ENCODE measurements around the gene SERPINB13. TPM values are rescaled to one million over a fixed set of nuclear protein-coding genes. Genes with fewer than 3 reads are reported as not detected.

Gene SERPINB13
- total and polyA plus RNA-seq, 8 donors, result 0.55 to 51.6 TPM; not detected in 6

DNA sequence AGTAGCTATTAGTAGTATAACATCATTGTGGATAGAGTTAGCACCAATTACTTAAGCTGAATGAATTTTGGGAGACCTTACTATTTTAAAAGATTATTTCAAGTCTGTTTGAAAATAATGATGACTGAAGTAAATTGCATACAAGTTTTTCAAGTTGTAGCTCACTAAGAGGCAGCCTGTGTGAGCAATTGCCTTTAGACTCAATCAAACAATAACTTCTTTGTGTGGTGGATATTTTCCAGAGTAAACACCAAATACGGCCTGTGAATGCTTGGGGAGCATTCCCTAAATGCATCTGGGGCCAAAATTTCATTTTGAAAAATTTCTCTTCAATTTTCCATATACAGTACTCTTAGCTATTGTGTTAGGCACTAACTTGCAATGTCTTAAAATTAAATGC is 37.1 kb upstream of the SERPINB13 start:
- intact Hi-C loops (cut with DNase I; ENCODE audit: low total_unique reads), result no loop called here
- Histone ChIP-seq H3K9me3 (no peaks in the 10 kb centered on the region), H3K27ac (no peak overlapping the region), H3K36me3 (no peaks in the 10 kb centered on the region), H3K27me3 (no peaks in the 10 kb centered on the region), H3K4me1 (peaks cover 0 to 9% (median 4%) of the 10 kb centered on the region in 4 donors), H3K4me3 (no peak overlapping the region)
- TF ChIP-seq EP300 (IDR thresholded peaks at IDR 0.05), result no peak
- WGBS, 5 donors, result 9 to 22% (median 17%) methylated on average over 1 of the region's 1 CpG
- DNase-seq, result no peak

DNA sequence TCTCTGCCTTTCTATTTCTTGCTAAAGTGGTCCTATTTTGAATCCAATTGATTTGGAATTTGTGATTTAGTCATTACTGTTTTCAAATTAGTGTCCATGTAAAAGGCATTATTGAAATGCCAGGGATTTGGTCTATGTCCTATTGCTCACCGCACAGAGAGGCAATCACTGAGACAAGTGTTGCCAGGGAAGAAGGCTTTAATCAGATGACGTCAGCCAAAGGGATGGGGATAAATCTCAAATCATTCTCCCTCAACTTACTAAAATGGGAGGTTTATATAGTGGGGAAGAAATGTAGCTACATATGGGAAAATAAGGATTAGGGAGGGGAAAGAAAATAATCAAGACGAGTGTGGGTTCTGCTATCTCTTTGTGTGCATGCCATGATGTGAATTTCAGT is 35.4 kb upstream of the SERPINB13 start:
- WGBS, 5 donors, result 60 to 85% (median 80%) methylated on average over 3 of the region's 3 CpGs
- no peak for TF ChIP-seq POLR2A (IDR thresholded peaks at IDR 0.05)
- TF ChIP-seq EP300 (IDR thresholded peaks at IDR 0.05), result no peak
- no peak for TF ChIP-seq POLR2AphosphoS5 (IDR thresholded peaks at IDR 0.05)
- TF ChIP-seq, protein P1, sequence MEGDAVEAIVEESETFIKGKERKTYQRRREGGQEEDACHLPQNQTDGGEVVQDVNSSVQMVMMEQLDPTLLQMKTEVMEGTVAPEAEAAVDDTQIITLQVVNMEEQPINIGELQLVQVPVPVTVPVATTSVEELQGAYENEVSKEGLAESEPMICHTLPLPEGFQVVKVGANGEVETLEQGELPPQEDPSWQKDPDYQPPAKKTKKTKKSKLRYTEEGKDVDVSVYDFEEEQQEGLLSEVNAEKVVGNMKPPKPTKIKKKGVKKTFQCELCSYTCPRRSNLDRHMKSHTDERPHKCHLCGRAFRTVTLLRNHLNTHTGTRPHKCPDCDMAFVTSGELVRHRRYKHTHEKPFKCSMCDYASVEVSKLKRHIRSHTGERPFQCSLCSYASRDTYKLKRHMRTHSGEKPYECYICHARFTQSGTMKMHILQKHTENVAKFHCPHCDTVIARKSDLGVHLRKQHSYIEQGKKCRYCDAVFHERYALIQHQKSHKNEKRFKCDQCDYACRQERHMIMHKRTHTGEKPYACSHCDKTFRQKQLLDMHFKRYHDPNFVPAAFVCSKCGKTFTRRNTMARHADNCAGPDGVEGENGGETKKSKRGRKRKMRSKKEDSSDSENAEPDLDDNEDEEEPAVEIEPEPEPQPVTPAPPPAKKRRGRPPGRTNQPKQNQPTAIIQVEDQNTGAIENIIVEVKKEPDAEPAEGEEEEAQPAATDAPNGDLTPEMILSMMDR (IDR thresholded peaks at IDR 0.05), result no peak
- Histone ChIP-seq H3K4me1 (peaks cover 0 to 9% (median 4%) of the 10 kb centered on the region in 4 donors), H3K4me3 (no peak overlapping the region), H3K27me3 (no peaks in the 10 kb centered on the region), H3K36me3 (no peaks in the 10 kb centered on the region), H3K9me3 (no peaks in the 10 kb centered on the region), H3K27ac (no peak overlapping the region)
- intact Hi-C loops (cut with DNase I; ENCODE audit: low total_unique reads), result no loop called here
- no peak for DNase-seq

DNA sequence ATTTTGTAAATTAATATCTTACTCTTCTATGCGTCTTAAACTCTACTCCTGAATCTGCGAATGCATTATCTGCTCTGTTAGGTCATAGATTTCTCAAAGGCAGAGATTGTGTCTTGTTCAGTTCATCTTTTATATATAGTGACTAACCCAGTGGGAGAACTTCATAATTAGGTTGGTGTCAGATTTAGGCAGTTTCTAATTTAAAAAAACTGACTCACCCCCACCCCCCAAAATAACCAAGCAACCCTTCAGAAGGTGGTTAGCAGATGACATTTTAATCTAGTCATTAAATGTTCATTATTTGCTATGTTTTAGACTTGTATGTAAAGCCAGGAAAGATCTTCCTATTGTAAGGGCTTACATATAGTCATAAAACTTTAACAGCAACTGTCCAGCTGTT is 34.6 kb upstream of the SERPINB13 start:
- intact Hi-C loops (cut with DNase I; ENCODE audit: low total_unique reads), result no loop called here
- no peaks in the 10 kb centered on the region for H3K36me3 ChIP-seq
- TF ChIP-seq POLR2AphosphoS5 (IDR thresholded peaks at IDR 0.05) (no peak), EP300 (IDR thresholded peaks at IDR 0.05) (no peak), POLR2A (IDR thresholded peaks at IDR 0.05) (no peak)
- TF ChIP-seq, protein P1 (IDR thresholded peaks at IDR 0.05), result no peak
- peaks cover 0 to 9% (median 4%) of the 10 kb centered on the region in 4 donors for H3K4me1 ChIP-seq
- no peaks in the 10 kb centered on the region for H3K9me3 ChIP-seq
- 91 to 97% (median 93%) methylated on average over 2 of the region's 2 CpGs for WGBS, 5 donors
- no peak for DNase-seq
- H3K4me3 ChIP-seq, result no peak overlapping the region
- H3K27me3 ChIP-seq, result no peaks in the 10 kb centered on the region
- no peak overlapping the region for H3K27ac ChIP-seq

DNA sequence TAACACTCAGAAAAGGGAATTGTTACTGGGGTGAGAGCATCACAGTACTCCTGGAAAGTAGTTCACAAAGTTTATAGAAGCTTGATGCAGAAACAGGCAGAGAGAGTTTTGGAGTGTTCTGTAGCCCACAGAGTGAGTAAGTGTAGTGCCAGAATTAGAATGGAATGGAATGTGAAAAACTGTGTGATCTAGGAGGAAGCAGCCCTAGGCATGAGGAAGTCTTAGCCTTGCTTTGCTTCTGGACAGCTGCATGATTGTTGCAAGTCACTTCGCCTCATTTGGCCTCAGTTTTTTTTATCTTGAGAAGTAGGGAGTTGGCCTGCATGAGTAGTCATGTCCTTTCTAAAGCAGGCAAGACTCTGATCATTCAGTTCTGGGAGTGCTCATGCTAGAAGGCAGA is 34.1 kb upstream of the SERPINB13 start:
- H3K27ac ChIP-seq, result no peak overlapping the region
- TF ChIP-seq POLR2AphosphoS5 (IDR thresholded peaks at IDR 0.05) (no peak), POLR2A (IDR thresholded peaks at IDR 0.05) (no peak), EP300 (IDR thresholded peaks at IDR 0.05) (no peak)
- TF ChIP-seq, protein P1 (IDR thresholded peaks at IDR 0.05), result no peak
- no peaks in the 10 kb centered on the region for H3K27me3 ChIP-seq
- peaks cover 0 to 9% (median 4%) of the 10 kb centered on the region in 4 donors for H3K4me1 ChIP-seq
- H3K4me3 ChIP-seq, result no peak overlapping the region
- H3K9me3 ChIP-seq, result no peaks in the 10 kb centered on the region
- DNase-seq, result peak in 1 of 2 donors; percentile 37
- WGBS, 5 donors, result 0 to 38% (median 12%) methylated on average over 1 of the region's 1 CpG
- intact Hi-C loops (cut with DNase I; ENCODE audit: low total_unique reads), result no loop called here
- H3K36me3 ChIP-seq, result no peaks in the 10 kb centered on the region

DNA sequence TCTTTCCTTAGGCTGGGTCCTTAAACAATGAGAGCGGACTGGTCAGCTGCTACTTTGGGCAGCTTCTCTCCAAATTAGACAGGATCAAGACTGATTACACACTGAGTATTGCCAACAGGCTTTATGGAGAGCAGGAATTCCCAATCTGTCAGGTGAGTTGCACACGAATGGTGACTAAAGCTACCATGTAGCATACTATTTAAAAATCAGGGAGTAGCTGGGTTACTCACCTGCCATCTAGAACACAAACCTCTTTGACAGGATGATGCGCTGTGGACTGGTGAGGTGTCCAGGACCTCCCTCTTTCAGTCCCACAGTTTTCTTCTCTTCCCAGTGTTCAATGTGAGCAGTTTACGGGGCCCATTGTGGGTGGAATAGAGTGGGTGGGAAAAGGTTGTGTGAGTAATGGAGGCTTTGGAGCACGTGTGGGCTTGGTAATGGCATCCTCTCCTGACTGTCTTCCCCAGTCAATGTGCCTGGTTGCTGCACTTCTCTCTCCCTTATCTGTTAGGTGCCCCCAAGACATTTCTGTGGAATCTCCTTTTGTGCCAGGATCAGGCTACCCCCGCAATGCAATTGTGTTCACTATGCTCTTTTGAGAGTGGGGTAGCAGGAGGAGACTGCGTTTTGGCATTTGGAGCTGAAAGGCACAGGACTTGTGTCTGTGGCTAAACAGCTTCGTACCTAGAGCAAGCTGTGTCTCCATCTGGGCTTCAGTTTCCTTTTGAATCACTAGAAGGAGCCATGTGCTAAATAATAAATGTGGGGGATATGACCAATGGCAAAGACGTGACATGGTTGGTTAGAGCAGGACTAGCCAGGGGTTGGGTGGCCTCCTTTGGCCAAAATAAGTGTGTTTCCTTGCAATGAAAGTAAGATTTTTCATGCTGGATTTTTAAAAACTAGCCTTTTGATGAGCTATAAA is 27.3 kb upstream of the SERPINB13 start:
- H3K36me3 ChIP-seq, result no peaks in the 10 kb centered on the region
- no peak overlapping the region for H3K4me3 ChIP-seq
- no peaks in the 10 kb centered on the region for H3K4me1 ChIP-seq
- no peak overlapping the region for H3K27ac ChIP-seq
- TF ChIP-seq EP300 (IDR thresholded peaks at IDR 0.05), result no peak
- TF ChIP-seq, protein P1 (IDR thresholded peaks at IDR 0.05), result no peak
- no peak for TF ChIP-seq POLR2A (IDR thresholded peaks at IDR 0.05)
- H3K9me3 ChIP-seq, result no peaks in the 10 kb centered on the region
- no peaks in the 10 kb centered on the region for H3K27me3 ChIP-seq
- 73 to 88% (median 83%) methylated on average over 9 of the region's 9 CpGs for WGBS, 5 donors
- no peak for DNase-seq
- intact Hi-C loops (cut with DNase I; ENCODE audit: low total_unique reads), result no loop called here
